NAMALWA (cell line): ENCODE data around the gene SOBP.
A peak's percentile ranks its signal among the peaks of the same experiment; 100 is the strongest.
"Not testable (repeated sequence)": the region's sequence is repeated elsewhere in the genome, so short reads cannot be mapped to it uniquely, and the experiment has no call there.

ENCODE experiments used
- DNase-seq: peaks from one replicate; pipeline ENCODE4 v3.0.0-alpha.2; 2015; ENCODE audit warnings: low spot score

The SOBP gene

GRCh38 chr6:107488174-107488874 lies 1.6 kb upstream of the SOBP start:
- peak; percentile 11 for DNase-seq

GRCh38 chr6:107488875-107489635 lies 862 bp upstream of the SOBP start:
- peak; percentile 57 for DNase-seq

GRCh38 chr6:107490566-107491137 lies 735 bp downstream of the SOBP start:
- no peak for DNase-seq

GRCh38 chr6:107491138-107491609 lies 1.3 kb downstream of the SOBP start:
- DNase-seq: peak; percentile 40

GRCh38 chr6:107491760-107492660 lies 2.1 kb downstream of the SOBP start:
- peak; percentile 47 for DNase-seq

GRCh38 chr6:107493158-107494057 lies 3.5 kb downstream of the SOBP start:
- peak; percentile 42 for DNase-seq

GRCh38 chr6:107495196-107495643 lies 5.3 kb downstream of the SOBP start:
- DNase-seq: peak; percentile 50

GRCh38 chr6:107495971-107496370 lies 6.1 kb downstream of the SOBP start:
- peak; percentile 79 for DNase-seq

- DNase-seq: no peak
Observed at GRCh38 chr6:107496892-107497684, 7.2 kb downstream of the SOBP start.

- no peak for DNase-seq
Observed at GRCh38 chr6:107504270-107505026, 14.5 kb downstream of the SOBP start.

GRCh38 chr6:107506145-107506544 lies 16.2 kb downstream of the SOBP start:
- DNase-seq: no peak

GRCh38 chr6:107509506-107509905 lies 19.6 kb downstream of the SOBP start:
- no peak for DNase-seq

GRCh38 chr6:107510108-107510507 lies 20.2 kb downstream of the SOBP start:
- DNase-seq: no peak

- DNase-seq: no peak
Observed at GRCh38 chr6:107511511-107511993, 21.6 kb downstream of the SOBP start.

- no peak for DNase-seq
Observed at GRCh38 chr6:107513214-107513613, 23.3 kb downstream of the SOBP start.

GRCh38 chr6:107515955-107516354 lies 26.0 kb downstream of the SOBP start:
- no peak for DNase-seq

GRCh38 chr6:107517274-107517673 lies 27.4 kb downstream of the SOBP start:
- no peak for DNase-seq

- DNase-seq: not testable (repeated sequence)
Observed at GRCh38 chr6:107519224-107519623, 29.3 kb downstream of the SOBP start.

- not testable (repeated sequence) for DNase-seq
Observed at GRCh38 chr6:107520706-107521105, 30.8 kb downstream of the SOBP start.
